COR-L47 (cell line): ENCODE measurements around the gene INPP4B.

Experiments
- DNase-seq: peaks from one replicate; lab custom pipeline; 2025; lab: John Stamatoyannopoulos, UW

Gene INPP4B

DNA sequence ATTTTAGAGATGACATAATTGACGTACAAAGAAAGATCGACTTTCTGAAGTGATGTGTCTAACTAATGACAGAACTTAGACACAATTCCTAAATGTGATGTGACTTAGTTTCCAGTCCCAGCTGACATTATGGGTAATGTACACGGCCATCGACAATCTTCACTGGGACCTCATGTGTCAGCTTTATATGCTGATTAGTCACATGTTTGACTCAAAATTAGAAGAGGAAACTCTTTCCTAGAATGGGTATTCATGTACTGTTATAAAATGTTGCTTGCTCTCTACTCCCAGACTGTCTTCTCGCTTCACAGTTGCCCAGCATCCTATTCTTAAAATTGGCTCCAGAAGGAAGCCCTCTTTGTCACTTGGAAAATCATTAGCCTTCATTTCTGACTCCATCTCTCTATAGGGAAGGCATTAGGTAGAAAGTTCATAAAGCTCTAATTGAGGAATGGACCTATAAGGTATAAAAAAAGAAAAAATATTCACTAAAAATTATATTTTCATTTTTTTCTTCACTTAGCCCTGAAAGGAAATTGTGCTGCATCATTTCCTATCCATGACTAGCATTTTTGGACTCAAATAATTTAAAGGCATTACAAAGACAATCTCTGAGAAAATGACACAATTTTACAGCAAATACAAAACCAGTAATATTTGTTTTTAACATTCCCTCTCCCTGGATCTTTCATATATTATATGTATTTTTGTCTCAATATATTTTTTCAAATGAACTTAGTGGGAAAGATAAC lies 554.6 kb downstream of the INPP4B start:
- DNase-seq: no peak

DNA sequence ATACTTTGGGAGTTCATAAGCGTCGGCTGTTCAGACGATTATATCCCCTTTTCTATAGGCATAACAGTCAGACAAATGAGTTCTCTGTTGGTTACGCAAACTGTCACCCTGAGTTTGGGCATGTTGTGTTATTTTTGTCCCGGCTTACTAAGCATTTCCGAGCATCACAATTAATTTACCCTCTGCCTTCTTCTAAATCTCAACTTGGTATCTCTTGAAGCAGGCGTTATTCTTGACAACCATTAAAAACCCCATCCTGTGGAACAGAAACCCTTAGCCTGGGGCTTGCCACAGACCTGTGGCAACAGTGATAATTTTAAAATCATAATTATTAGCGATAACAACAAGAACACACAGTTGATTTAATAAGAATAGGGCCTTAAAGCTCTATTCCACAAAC lies 558.7 kb downstream of the INPP4B start:
- no peak for DNase-seq

DNA sequence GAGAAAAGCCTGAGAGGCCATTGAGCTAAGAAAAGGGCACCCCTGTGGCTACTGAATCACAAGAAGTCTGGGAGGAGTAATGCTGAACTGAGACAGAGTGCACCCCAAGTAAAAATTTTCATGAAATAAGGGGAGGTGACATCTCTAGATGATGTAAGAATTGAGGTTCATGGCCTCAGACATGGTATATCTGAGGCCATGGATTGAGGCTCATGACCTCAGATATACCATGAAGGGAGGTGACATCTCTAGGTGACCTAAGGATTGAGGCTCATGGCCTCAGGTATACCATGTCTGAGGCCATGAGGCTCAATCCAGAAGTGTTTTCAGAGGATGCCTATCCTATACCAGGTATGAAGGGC lies 560.9 kb downstream of the INPP4B start:
- DNase-seq: no peak

DNA sequence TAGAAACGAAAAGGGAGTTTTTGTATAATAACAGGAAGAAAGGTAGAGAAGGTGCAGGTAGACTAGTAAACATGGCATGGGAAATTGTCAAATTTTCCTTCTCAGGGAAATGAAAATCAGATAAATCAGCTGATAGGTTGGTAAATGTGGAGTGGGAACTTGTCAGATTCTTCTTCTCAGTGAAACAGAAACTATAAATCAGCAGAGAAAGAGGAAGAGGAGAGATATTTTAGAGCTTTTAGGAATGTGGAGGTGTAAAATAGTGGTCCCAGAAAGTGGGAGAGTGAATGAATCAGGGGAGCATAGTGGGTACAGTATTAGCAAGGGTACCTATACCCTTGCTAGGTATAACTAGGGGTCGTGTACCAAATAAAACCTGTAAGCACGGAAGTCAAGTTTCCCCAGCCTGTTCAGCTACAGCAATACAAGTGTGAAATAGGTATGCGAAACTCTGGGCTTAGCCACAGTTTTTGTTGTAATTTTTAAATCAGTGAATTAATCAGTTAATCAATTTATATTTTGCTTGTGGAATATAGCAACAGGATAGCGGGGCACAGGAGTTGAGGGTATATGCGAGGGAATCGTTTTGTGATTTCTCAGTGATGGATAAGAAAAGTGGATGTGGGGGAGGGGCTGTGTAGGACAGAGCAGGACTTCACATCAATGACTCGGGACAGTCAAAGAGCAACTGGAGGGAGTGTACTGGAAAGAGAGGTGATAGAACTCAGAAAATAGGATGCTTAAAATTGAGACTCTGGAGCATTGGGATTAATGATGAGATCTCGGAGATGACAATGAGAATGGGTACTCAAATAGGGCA lies 561.5 kb downstream of the INPP4B start:
- no peak for DNase-seq

DNA sequence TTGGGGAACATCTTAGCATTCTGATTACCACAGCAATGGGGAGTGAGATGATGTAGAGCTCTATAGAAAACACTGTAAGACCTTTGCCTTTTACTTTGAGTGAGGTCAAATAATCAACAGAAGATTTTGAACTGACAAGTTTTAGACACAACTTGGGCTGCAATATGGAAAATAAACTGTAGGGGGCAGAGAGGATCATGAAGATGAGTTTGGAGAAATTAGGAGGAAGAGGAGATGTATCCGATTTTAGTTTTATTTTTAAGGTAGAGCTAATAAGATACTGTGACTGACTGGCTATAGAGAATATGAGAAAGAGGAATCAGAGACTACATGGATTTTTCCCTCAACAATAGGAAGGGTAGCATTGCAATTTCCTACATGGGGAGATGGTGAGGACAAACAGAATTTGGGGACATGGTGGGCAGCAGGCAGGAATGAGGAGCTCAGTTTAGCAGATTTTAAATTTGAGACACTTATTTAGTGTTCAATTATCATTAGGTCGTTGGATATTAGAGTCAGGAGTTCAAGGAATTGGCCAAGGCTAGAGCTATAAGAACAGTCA lies 563.1 kb downstream of the INPP4B start:
- no peak for DNase-seq

DNA sequence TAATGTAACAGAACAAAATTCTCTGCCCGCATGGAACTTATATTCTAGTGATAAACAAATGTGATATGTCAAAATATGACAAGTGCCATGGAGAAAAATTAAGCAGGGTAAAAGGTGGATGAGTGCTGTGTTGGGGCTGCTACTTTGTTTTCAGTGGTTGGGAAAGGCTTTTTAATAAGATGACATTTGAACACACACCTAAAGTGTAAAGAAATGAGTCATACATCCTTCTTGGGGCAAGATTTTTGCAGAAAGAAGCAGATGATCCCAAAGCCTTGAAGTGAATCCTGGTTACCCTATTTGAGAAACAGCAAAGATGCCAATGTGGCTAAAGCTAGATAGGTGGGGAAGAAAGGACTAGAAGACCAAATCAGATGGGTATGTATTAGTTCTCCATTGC lies 564.1 kb downstream of the INPP4B start:
- no peak for DNase-seq

DNA sequence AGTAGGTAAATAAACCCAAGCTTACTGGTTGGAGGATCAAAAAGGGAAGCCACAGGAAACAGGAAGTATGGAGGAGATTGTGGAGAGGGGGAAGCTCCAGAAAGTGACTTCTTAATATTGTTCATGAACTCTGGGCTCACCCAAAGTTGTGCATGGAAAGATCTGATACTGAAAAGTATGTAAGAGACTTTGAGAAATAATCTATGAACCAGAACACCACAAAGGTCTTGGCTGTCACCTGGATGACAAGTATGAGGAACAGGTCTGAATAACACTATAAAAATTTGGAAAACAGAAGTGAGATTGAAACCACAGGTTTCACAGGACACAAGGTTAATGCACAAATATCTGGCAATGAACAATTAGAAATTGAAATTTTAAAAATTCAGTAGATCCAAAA lies 567.4 kb downstream of the INPP4B start:
- no peak for DNase-seq

DNA sequence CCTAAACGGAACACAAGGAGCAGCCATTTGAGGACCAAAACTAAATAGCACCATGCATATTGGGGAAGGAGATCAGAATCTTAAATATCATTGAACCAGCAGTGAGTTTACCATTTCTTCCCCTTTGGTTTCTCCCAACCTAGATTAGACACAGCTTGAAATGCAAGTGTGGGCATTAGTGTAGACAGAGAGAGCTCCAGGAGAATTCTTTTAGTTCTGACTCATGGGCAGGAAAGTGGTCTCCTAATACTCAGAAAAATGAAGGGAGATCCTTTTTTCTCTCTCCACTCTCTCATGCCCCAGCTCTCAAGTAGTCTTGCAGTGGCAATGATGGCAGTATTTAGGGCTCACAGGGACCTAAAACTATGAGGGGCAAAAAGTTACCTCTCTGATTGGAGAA lies 567.9 kb downstream of the INPP4B start:
- no peak for DNase-seq

DNA sequence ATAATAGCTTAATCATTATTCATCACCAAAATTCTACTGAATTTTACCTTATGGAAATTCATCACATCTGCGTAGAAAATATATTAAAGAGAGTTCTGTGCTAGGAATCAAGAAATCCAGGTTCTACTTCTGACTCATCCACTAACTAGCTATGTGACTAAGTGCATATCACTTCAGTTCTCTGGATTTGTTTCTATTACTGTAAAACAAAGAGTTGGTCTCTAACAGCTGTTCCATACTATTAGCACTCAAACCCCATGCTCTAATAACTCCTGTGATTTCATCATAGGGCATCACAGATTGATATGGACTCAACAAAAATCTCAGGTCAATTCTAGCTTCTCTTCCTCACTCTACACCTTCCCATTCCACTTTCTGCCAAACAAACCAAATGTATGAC lies 572.0 kb downstream of the INPP4B start:
- DNase-seq: no peak

DNA sequence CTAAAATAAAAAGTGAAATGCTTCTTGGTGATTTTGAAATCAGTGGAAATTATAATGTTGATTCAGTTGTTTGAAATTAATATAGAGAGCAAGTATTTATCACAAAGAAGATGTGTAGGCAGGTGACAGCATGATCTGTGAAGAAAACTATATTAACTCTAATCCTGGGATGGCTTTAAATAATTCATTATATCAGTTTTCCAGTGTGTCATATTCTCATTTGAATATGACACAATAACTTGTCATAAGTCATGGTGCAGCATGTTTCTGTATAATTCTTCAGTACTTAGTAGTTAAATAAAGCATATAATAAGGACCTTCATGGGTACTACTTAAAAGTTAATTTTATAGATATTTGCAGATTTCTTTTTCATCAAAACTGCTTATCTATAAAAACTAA lies 573.6 kb downstream of the INPP4B start:
- DNase-seq: no peak

DNA sequence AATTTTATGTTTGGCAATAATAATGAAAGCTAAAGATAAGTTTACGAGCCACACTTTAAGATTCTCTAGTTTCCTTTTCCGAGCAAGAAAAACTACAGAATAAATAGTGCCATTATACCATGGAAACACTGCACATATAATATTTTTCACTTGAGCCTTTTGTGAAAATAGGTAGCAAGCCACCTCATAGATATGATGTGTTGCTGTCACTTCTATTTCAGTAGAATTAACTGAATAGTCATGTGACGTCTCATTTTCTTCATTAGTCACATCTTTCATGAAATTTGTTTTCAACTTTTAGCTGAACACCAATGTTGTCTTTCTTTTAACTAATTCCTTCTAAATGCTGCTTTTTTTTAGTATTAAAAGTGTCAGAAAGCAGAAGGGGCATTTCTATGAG lies 574.3 kb downstream of the INPP4B start:
- DNase-seq: no peak

DNA sequence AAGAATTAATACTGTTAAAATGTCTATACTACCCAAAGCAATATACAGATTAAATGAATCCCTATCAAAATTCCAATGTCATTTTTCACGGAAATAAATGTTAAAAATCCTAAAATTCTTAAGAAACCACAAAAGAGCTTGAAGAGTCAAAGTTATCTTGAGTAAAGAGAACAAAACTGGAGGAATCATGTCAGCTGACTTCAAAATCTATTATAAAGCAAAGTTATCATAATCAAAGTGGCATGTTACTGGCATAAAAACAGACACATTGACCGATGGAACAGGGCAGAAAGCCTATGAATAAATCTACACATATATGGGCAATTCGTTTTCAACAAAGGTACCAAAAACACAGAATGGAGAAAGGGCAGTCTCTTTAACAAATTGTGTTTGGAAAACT lies 579.0 kb downstream of the INPP4B start:
- DNase-seq: no peak

DNA sequence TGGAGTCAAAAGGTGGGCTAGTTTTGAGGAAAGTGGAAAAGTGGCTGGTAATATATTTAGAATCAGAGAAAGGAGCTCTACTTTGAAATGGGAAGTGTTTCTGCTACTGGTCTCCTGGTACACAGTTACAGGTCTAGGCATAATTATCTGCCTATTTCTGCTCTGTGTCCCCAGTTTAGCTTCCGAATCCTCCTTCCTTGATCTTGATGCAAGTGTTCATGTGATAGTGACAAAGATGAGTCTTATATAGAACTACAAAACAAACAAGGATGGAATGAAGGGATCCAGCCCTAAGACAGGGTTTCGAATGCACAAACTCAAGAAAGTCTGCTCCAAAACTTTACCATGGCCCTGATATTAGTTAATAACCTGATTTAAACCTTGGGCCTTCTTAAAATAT lies 580.2 kb downstream of the INPP4B start:
- DNase-seq: no peak

DNA sequence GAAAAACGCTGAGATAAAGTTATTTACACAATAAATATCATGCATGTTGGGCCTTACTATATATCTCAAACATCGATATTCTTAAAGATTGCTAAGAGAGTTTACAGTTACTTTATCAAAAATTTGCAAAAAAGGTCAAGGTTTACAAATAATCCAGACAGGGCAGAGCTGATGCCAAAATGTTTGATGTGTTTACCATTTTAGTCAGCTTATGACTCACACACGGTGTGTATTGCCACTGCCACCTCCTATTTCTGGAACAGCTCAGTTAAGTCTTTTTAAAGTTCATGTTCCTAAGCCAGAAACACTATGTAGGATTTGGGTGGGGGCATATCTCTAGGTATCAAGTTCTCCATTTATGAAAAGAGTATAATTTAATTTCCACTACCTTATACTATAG lies 580.6 kb downstream of the INPP4B start:
- DNase-seq: no peak

DNA sequence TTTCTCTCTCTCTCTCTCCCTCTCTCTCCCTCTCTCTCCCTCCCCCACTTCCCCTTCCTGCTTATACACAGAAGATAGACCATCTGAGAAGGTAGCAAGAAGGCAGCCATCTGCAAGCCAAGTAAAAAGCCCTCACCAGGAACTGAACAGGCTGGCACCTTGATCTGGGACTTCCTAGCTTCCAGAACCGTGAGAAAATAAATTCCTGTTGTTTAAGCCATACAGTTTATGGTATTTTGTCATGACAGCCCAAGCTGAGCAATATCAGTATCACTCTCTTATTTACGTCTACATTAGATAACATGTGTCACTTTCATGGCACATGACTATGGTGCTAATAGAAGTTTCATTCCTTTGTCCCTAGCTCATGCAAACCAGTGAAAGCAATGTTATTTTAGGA lies 581.1 kb downstream of the INPP4B start:
- DNase-seq: no peak

DNA sequence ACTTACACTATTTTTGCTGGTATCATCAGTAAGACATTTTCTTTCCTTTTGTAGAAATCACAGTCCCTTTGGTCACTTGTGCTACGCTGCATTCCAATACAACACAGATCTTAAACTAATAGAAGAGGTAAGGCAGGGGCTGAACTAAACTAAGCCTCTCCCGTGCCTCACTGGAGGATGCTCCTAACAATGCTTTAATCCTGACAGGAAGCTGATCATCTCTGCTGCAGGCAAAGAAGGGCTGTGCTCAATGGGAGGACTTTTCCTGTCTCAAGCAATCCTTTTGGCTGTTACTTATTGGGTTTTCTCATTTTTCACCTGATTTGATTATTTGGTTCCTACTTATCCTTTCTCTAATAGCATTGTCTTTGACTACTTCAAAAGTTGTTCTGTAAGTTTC lies 583.1 kb downstream of the INPP4B start:
- no peak for DNase-seq

DNA sequence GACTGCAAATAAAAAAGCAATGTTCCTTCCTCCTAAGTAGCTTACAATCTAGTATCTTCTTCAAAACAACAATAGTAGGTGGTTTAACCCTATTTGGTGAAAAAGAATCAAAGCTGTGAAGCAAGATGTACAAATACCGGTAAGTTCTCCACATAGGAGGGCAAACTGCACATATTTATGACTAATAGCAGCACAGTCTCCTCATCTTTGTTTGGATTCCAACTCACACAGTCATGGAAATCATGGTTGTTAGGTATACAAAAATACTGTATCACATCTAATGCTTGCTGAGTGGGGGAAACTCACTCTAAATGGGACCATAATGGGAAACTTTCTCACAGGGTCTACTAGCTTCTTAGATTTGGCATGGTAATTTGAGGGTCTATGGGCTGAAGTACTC lies 597.2 kb downstream of the INPP4B start:
- DNase-seq: no peak

DNA sequence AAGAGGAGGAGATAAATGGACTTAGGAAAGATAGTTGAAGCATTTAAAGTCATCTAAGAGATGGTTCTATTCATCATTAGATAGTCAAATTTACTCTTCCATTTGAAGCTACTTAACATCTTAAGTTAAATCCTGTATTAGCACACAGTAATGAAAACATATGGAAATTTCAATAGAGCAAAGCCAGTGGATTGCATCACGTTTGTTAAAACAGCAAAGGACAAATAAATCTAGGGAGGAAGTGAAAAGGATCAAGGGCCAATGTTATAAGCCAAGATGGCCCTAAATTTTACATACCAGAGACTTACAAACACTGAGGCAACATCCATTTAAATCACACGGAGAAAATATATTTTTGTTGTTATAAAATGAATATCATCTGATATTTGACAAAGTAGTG lies 602.8 kb downstream of the INPP4B start:
- DNase-seq: no peak

DNA sequence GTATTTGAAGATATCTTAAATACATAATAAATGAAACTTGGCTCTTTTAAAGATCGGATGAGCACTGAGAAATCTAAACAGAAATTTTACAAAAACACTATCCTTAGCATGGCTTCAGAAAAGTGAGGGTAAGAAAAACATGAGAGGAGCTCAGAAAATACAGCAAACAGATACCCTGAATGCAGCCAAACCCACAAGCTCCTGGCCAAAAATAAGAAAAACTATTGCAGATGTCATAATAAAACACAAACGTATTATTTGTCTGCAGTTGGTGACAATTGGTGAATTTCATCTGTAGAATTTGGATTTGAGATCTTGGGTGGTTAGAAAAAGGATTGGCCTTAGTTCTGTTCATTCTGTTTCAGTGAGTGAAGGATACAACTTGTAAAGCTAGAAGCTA lies 603.9 kb downstream of the INPP4B start:
- no peak for DNase-seq

DNA sequence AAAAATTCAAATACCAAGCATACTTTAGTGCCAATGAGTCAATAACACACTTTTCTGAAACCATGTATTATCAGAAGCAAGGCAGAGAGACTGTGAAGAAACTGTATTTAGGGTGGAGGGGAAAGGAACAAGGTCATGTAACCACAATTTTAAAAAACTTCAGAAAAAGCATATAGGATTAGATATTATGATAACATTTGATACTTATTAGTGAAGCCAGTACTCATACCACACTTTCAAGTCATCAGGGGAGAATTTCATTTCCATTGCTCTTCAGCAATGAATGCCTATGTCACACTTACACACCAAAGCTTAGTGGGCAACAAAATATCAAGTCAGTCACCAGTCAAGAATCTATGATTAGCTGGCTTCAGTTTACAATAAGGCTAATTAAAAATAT lies 607.5 kb downstream of the INPP4B start:
- DNase-seq: no peak

DNA sequence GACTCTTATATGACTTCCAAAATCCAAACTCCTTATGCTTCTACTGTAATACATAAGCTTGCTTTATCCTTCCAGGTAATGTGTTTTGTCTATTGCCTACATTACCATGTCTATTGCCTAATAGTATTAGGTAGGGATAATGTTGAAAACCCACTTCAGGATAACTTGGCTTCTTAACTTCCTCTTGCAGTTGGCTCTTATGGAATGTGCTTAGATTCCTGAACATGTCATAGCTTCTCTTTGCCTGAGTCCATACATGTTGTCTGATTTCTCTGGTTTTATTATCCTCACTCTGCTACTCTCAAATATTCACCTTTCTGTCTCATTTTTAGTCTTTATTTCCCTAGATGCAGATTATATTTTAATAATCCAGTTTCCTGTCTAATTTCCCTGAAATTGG lies 609.8 kb downstream of the INPP4B start:
- DNase-seq: no peak

DNA sequence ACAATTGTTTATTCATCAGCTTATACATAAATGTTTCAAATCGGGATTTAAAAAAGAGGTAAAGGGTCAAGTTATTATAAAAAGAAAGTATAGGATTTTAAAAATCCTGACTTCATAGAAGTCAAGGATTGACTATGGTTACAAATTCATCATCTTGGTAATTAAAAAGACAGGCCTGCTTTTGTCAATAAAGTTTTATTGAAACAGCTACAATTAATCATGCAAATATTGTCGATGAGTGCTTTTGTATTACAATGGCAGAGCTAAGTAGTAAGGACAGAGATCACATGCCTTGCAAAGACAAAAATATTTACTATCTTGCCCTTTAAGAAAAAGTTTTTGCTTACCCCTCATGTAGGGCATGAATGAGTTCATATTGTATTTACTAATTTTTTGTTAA lies 614.3 kb downstream of the INPP4B start:
- no peak for DNase-seq

DNA sequence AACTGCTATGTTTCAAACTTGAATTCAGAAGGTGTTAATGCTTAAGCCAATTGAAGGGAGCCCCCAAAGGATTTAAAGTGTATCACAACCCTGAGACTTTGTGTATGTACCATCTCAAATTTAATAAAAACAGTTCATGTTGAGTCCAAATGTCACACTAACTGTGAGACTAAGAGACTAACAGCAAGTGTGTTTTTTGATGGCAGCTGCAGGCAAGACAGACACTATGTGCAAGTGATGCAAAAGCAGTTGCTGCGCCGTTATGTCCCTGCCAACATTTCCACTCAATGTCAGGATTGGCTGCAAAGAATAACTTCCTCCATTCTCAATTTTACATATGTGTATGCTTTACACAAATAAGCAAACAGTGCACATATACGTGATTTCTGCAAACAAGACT lies 615.1 kb downstream of the INPP4B start:
- no peak for DNase-seq

DNA sequence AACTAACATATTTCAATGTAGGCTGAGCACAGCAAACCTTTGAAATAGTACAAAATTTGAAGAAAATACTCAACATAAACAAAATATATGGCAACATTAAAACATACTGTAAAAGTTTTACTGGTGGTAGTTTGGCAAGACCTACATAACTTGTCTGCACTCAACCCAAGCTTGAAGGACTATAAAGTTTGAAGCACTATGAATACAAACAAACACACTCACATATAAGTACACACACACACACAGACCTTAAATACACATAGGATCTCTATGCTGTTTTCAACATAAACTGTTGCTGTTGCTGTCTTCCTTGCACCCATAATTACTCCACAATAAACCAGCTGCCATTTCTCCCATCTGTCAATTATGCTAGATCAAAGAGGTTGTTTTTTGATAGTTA lies 620.1 kb downstream of the INPP4B start:
- no peak for DNase-seq
